GM04503 (cell line): ENCODE results near the gene DIAPH2.
A peak's percentile ranks its signal among the peaks of the same experiment; 100 is the strongest.
"Not testable (repeated sequence)": the region's sequence is repeated elsewhere in the genome, so short reads cannot be mapped to it uniquely, and the experiment has no call there.

Experiments used
- DNase-seq: peaks from one replicate; pipeline ENCODE4 v3.0.0-alpha.2; 2012; ENCODE audit warnings: low read depth

The DIAPH2 gene

DNA sequence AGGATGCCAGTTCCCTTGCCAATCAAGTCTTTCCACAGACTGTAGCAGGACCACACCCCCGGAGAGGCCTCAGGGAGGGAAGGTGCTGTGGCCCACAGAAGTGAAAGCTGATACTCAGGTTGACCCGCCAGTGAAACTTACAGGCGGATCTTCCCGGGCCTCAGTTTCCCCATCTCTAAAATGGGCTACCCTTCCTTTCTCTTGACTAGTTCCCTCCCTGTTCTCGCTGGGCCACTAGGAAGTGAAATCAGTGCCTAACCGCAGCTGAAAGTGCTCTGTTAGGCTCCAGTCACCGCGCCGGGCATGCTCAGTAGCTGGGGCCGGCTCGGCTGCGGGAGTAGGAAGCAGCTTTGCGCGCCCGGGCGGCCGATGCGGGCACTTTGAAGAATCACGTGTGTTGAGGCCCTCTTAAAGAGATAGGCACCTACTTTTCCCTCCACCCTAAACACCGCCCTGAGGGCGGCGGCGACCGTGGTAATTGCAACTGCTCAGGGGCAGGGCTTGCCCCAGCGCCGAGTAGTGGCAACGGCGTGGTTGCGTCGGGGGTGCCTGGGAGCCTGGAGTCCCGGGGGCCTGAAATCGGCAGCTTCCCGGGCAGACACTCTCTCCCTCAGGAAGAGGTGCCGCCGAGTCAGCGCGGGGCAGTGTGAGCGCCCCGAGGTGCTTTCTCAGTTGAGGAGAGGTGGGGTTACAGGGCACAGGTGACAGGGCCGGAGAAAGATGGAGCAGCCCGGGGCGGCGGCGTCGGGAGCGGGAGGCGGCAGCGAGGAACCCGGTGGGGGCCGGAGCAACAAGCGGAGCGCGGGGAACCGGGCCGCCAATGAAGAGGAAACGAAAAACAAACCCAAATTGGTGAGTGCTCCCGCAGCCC, at the start of gene DIAPH2:
Gene DIAPH2, plus strand, starts transcription at position 504 of the 871 bp plus-strand sequence.
- peak; percentile 22 for DNase-seq

DNA sequence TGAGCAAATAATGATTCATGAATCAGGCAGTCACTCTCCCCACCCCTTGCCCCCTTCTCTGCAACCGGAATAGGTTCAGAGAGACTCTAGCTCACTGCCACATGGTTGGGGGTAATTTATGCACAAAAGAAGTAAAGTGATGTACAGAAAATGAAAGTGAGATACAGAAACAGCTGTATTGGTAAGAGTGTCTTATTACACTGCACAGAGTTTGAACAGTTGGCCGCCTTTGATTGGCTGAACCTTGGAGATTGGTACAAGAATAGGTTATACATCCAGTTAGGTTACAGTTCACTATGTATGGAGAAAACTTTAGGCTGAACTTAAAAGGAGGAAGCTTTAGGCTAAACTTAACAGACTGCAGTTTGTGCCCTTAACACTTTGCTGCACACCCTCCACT, 34.6 kb upstream of the DIAPH2 start:
- no peak for DNase-seq

DNA sequence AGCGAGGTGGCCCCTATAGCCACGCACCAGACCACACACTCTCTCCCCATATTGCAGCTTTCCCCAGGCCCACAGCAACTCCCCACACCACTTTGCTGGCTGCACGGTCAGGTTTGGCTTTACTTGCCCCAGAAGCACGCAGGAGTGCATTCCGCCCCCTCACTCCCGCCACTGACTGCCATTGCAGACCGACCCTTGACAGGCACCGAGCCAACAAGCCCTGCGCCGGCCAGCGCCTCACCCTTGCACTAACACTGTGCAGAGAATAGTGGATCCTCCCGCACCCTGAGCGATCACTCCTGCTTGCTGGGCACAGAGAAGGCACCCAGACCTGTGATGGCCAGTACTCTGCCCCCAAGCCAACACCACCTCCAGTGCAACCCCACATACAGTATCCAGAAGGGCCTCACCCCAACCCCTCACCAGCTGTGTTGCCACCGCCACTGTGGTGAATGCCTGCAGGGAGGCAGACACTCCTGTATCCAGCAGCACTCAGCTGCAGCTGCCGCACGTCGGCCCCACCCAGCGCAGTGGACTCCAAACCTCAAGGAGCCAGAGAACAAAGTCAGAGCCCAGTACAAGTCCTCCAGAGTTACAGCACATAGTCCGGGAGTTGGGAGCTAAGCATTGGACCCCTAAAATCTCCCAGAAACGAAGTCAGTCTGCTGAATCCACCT, 28.6 kb upstream of the DIAPH2 start:
- no peak for DNase-seq

DNA sequence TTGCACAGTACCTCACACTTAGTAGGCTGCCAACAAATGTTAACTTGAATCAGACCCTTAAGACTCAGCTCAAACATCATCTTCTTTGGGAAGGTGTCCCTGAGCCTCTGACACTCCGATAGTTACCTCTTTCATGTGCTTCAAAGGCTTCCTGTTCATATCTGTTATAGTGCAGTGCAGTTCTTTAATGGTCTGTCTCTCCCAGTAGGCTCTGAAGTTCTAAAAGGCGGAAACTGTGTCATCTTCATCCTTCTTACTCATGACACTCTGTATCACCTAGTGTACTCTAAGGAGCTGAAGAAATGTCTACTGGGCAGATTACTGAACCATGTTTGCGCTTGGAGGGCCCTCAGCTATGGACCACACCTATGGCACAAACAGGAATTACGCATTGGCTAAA, 2.1 kb upstream of the DIAPH2 start:
- DNase-seq = no peak

DNA sequence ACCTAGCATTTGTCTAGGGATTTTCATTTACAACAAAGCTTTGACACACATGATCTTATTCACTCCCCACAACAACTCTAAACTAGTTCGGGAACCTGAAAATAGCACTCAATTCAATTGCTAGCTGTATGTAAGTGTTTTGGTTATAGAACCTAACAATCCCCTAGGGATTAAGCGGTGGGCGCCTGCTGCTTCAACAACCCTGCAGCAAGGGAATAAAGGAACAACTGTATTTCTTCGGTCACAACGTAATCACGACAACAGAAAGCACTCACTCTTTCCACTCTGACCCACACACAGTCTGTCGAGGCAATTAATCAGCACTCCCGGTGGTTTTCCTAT, 674 bp upstream of the DIAPH2 start:
- DNase-seq = no peak

DNA sequence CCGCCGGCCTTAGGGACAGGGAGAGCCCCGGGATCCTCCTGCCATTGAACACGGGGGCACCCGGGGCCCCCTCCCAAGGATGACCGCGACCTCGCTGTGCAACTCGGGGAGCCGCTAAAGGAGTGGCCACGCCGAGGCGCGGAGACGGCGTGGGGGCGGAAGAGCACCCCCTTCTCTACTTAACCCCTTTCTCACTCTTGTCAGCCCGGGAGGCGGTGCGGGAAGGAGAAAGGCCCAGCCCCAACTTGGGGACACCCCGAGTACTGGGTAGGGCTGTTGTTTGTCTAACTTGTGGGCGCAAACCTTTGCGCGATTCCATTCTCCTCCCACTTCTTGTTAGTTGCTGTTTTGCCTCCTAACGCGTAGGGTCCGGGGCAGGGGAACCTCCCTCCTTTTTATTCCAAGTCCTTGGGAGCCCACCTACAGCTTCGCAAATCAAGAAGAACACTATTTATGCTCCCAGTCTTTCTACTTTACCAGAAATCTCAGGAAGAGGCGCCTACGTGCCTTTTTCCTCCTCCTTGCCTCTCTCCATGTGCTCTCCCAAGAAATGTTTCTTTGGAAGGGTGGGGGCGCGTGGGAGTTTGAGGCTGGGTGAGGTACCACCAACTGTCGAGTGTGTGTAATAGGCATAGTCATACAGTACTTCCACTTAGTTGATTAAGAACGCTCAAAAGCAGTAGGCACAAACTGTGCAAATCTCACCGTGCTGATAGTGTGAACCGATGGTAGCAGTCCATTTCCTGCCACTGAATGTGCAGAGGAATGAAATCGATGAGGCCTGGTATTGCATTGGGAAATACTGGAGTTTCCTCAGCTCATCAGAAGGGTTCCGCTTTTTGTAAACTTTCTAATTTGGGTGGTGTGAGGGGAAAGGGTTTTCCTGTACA, 813 bp downstream of the DIAPH2 start:
- no peak for DNase-seq

DNA sequence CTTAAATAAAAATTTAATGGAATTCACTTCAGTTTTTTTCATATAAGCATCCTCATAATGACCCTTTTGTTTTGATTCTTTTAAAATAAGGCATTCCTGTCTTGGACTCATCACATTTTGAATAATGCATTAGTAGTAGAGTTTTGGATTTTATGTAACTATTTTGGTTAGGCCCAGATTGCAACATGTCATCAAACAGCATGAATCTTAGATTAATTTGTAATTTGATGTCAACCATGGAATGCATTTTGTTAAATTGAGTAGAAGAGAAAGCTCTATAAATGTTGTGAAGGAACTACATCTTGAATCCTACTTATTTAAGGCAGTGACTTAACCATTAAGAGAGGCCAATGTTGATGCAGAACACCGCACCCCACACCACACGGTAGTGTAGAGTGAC, 3.1 kb downstream of the DIAPH2 start:
- DNase-seq = no peak

DNA sequence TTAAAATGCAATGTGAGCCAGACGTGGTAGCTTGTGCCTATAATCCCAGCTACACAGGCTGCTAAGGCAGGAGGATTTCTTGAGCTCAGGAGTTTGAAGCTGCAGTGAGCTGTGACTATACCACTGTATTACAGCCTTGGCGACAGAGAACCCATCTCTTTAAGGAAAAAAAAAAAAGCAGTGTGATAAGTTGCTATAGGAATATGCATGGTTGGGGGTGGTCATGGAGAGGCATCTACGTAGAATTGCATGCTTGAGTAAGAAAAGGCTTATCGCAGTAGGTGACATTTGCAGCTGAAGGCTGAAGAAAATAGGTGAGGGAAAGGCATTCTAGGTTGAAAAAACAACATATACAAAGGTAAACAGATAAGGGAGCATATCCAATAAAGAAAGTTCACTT, 4.1 kb downstream of the DIAPH2 start:
- DNase-seq = no peak

DNA sequence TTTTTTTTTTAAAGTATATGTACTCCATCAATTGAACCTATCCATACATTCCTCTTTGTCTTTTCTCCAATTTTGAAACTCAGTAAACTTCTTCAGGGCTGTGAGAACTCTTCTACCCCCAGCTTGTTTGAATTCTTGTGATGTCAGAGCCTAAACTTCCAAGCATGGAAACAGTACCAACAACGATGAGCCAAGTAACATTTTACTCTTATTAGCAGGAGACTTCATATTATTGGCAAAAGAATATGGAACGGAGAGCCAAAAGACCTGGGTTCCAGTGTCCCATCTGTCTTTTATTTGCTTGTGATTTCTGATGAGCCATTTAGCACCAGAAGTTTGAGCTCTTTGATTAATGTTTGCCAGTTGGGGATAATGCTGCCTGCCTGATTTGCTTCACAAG, 5.3 kb downstream of the DIAPH2 start:
- no peak for DNase-seq

DNA sequence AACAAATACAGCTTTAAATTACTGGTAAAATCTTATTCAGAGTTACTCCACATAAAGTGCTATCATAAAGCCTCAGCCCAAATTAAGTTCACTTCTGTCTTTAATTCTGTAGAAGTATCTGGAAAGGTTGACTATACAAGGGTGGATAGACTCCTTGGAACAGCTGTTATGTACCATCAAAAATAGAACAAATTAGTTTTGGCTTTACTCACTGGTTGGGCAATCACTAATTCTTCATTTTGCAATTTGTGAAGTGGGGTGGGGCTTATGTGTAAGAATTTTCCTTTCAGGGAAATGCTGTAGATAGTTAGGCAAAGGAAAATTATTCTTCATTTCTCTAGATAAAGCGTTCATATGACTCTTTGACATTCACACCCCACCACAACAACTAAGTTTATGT, 7.8 kb downstream of the DIAPH2 start:
- DNase-seq = no peak

DNA sequence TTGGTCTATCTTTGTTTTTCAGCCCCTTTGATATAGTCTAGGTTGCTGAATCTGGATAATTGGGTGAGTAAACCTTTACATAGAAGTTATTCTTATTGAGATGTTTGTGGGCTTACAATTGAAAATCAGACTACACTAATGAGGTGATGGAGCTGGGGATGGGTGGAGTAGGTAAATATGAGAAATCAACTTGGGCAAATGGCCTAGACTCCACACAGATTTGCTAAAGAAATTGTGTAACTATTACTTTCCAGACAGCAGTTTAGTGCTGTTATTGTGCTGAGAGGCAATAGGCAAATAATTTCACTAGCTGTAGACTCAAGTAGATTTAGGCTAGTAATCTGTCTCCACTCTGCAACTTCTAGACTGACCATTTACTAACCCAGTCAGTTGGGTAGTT, 8.2 kb downstream of the DIAPH2 start:
- DNase-seq = no peak

DNA sequence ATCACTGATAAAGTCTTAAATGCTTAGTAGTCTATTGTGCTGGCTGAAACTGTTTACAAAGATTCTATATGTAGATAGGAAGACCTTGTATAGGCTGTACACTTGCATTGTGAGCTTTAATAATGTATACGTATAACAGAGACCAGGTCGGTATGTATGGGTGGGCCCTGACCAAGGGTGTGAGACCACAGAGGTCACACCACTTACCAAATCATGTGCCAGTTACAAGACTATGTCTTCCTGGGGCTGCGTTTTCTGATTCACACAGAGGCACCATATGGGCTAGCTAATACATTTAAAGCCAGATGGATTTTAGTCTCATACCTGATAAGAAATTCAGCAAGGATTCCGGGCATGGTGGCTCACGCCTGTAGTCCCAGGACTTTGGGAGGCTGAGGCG, 8.8 kb downstream of the DIAPH2 start:
- no peak for DNase-seq

DNA sequence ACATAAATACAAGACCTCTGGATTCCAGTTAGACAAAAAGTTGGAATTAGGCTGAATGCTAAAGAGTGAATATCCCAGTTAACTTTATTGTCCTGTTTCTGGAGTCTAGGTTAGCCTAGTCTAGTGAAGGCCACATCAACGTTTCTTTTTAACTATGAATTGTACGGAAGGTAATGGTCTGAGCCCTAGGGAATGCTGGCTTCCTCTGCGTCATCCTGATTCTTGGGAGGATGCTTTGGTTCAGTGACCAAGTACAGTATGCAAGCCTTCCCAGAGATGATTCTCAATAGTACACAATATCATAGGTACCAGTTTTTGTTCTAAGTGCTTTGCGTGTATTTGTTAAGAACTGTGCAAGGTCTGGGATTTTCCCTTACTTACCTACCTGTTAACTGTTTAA, 11.8 kb downstream of the DIAPH2 start:
- no peak for DNase-seq

DNA sequence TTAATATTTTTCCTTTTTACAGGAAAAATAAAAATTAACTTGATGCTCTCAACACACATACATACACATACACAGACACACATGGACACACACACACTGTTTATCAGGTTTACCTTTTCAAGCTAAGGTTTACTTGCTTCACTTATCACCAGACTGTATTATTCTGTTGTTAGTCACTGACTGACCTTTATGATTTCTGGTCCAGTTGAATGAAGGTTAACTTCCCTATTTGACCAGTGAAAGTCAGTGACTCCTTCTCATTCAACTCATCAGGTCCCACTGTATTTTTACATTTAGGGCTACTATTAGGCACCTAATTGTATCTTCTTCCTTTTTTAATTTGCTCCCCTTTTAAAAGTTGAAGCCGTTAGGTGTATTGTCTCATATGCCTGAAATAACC, 16.0 kb downstream of the DIAPH2 start:
- no peak for DNase-seq

DNA sequence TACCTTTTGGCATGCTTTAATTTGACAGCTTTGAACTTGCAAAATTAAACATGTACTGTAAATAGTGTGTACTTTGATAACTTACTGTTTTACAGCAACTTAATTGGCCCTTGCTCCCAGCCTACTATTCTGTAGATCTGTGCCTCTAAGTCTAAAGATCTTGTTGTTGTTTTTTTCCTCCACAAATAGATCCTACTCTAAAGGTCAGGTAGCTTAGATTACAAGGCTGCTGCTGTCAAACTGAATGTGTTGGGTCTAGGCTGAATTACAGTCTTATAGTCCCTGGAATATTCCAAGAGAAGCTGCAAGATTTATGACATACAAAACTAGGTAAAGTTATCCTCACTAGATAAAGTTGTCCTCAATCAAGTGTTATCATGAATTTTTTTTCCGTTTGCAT, 18.7 kb downstream of the DIAPH2 start:
- no peak for DNase-seq

DNA sequence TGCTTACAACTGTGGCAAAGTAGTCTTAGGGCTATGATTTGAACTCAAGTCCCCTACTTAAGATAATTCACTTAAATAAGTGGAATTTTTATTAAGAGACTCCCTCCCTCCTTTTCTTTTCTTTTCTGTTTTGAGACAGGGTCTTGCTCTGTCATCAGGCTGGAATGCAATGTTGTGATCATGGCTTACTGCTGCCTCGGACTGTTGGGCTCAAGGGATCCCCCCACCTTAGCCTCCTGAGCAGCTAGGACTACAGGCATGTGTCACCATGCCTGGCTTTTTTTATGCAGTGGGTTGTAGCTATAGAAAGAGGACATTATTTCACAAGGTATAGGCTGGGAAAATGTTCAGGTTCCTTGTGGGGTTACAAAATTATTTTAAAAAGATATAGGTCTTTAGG, 19.2 kb downstream of the DIAPH2 start:
- DNase-seq = no peak

DNA sequence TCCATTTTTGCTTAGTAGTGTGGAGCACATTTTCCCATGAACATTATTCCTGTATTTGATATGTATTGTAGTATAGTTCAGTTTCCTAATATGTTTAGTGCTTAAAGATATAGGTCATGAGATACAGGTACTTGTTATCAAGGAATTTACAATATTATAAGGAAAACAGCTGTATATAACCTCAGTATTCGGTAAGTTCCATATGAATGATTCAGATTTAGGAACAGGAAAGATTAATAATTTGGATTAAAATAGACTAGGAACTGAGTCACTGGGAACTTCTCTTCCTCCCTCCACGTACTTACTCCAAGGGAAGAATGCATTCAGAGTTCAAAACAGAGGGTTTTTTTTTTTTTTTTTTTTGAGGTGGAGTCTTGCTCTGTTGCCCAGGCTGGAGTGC, 20.0 kb downstream of the DIAPH2 start:
- no peak for DNase-seq

DNA sequence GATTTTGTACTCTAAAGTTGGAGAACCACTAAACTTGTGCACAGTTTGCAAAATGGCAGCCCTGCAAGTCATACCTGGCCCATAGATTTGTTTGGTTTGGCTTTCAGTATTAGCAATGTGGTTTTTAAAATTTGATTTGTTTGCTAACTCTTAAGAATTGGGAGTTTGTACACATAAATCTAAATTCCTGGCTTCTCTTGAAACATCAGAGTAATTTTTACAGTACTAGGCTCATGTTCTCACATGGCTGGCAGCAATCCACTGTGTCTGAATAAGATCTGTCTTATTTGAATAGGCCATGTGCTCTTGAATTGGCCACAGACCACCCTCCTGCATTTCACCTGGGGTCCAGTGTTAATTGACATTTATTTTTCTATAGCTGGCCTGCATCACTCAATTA, 21.3 kb downstream of the DIAPH2 start:
- DNase-seq = no peak

DNA sequence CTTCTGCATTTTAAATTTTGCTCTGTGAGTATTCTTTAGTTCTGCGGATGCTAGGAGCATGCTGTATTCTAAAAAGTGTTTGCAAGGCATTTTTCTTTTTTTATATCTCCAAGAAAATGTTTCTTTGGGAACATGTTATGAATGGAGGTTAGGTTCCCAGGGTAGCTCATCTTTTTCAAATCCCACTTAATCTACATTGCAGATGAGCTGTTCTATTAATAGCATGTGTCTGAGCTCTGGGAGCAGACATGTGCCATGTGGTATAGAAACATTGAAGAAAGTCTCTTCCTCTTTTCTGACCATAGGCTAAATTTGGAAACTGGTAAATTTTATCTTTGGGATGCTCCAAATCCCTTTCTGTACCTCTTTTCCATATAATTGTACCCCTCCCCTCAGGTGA, 23.2 kb downstream of the DIAPH2 start:
- no peak for DNase-seq

DNA sequence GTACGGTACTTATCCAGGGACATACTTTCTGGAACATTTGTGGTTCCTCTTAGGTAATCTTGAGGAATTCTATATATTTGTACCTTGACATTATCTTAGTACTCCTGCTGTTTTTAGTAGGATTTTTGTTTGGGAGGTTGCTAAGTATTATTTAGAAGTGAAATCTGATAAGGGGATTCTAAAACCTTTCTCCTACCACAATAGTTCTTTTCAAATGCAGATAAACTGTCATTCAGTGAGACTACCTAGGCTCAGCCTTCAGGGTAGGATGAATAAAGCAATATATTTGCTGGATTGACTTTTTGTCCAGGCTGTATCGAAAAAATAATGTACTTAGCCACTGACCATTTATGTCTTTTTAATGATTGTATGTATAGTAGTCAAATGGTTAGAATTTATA, 25.4 kb downstream of the DIAPH2 start:
- DNase-seq = no peak

DNA sequence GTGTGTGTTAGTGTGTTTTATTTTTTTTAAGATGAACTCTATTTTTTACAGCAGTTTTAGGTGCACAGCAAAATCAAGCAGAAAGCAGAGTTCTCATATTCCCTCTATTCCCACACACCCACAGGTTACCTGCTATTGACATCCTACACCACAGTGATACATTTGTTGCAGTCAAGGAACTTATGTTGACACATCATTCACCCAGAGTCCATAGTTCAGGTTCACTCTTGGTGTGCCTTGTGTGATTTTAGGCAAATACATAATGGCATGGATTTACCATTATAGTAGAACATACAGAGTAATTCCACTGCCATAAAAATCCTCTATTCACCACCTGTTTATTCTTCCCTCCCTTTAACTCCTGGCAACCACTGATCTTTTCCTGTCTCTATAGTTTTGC, 28.7 kb downstream of the DIAPH2 start:
- no peak for DNase-seq

DNA sequence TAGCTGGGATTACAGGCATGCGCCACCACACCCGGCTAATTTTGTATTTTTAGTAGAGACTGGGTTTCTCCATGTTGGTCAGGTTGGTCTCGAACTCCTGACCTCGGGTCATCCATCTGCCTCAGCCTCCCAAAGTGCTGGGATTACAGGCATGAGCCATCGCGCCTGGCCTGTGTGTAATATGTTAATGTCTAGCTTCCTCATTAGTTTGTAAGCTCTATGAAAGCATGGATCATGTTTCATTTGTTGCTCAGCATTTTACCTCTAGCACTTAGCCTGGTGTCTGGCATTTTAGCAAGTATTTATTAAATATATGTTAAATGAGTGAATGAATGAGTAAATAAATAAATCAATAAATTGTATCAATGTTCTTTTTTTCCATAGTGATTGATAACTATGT, 29.8 kb downstream of the DIAPH2 start:
- DNase-seq = not testable (repeated sequence)

DNA sequence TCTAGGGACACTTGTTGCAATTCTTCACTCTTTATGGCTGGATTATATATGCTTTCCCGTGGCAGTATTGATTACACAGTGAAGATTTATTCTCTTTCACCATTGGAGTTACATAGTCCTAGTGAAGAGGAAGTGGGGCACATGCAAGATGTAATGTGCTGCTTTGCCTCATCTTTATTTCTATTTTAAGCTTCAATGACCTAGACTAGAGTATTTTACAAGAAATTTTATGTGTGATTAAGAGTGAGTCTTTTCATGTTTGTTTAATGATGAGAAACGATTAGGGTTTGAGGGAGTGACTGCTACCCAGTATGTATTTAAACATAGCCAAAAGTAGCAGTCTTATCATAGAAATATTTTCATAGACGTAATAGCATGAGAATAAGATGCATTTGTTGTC, 30.8 kb downstream of the DIAPH2 start:
- peak; percentile 1 for DNase-seq
